SKM-1 treated with dmso at 0.1 percent for 144 hours (cell line): Measurements from ENCODE around the gene PPM1A.

Experiments used
- DNase-seq: peaks from one replicate; lab custom pipeline; 2025; ENCODE audit not compliant: unreplicated experiment; lab: John Stamatoyannopoulos, UW

Gene PPM1A

DNA sequence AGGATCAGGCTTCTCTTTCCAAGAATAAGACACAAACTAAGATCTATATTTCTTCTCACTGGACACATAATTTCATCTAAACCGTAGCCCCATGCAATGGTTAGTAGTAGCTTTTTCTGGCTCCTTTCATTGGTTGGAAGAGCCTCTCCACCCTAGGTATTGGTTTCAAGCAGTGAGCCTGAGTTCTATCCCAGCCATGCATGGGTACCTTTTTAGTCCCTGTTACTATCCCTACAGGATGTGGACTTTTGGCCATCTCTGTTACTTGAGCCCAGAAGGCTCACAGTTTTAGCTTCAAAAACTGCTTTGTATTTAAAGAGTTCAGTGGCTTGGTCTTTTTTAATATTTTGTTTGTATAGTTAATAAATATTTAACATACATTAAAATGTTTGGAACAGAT lies 16.1 kb downstream of the PPM1A start:
- no peak for DNase-seq

DNA sequence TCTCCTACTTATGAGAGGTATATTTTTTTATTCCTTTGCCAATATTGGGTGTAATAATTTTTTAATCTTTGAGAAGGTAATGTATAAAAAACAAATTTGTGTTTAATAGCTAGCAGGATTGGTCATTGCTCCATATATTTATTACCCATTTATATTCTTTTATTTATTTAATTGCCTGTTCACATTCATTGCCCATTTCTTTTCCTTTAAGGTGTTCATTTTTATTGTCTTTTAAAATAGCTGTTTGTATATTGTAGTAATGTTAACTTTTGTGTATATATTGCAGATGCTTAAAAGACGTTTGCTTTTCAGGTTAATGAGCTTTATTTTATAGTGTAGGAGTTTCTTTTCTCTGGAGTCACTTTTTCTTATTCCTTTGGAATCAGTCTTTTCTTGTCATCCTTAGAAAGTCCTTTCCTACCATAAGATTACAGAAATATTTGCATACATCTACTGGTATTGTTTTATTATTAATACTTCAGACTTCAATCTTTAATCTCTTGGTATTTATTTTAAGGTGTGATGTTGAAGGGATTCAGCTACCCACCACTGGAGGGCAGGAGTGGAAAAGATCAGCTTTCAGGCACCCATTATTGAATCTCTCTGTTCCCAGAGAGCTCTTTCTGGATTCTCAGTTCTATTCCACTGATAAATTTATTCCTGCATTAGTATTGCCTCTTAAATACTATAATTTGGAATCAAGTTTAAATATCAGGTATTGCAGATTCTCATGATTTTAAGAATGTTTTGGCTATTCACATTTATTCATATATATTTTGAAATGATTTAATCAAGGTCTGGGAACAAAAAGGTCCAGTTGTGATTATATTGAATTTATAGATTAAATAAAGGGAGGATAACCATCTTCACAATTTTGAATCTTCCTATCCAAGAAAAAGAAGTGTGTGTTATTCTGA lies 17.3 kb downstream of the PPM1A start:
- no peak for DNase-seq

DNA sequence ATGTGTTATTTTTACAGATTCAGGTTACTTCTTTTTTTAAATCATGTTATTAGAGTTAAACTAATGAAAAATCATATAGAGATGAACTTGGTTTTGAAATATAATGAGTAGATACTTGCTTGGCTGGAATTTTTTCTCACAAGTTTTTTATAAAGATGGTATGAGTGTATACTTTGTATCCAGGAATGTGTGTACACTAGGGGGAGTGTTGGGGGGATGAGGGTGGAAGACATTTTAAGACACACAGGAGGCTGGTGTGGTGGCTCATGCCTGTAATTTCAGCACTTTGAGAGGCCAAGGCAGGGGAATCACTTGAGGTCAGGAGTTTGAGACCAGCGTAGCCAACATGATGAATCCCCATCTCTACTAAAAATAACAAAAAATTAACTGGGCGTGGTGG lies 23.2 kb downstream of the PPM1A start:
- DNase-seq: no peak

DNA sequence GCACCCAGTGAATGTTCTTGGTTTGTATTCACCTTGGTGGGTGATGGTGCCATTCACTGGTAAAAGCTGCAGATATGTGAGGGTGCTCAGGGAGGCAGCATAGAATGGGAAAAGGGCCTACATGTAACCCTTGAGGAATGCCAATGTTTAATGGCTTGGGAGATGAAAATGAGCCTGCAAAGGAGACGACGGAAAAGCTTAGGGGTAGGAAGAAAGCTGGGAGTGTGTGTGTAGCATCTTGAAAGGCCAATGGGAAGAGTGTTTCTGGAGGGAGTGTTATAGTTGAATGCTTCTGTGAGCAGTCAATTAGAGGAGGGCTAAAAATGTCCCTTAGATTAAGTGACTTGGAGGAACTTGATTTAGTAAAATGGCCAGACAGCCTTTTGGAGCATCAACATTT lies 24.9 kb downstream of the PPM1A start:
- DNase-seq: no peak

DNA sequence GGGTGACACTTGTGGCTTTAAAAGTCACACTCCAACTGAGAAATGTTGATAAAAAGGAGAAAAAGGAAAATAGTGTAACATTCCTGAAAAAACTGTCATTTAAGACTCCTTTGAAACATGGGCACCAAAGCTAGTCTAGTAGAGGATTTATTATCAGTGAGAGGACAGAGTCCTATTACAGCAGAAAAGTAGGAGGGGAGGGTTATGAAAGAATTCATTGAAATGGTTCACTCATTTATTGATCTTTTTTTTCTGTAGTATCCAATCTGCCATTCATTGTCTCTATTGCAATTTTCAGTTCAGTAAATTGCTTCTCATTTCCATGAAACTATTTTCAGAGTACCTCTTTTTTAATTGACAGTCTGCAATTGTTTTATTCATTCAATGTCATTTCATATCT lies 25.4 kb downstream of the PPM1A start:
- DNase-seq: no peak

DNA sequence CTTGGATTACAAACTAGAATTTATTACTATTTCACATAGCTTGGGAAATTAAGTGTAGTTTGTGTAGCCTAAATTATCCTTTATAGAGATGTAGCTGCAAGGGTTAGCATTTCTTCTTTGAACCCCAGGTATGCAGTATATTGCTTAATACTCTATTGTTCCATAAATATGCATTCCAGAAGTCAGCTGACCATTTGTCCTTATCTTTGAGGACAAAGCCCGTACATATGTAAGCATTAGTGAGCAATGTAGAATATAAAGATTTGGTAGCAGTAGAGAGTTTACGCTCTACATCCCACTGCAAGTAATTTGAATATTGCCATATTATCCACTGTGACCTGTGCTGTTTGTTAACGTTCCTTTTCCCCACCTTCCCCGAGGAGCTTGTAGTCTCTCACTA lies 26.9 kb downstream of the PPM1A start:
- DNase-seq: no peak

DNA sequence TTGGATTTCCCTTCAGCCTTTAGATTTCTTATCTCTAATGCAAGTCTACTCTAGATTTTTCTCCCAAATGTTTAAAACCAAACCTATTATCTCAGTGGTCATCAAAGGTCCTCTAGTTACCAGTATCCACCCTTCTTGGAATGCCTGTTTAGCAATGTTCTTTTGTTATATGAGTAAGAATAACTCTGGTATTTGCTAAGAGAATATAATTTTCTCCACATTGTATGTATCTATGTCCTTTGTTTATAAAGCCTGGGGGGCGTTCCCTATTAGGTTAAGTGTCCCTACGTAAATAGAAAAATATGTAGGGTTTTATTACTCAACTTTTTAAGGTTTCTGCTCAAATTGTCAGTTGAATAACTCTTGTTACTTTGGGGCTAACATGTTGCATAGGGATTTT lies 27.3 kb downstream of the PPM1A start:
- DNase-seq: no peak

DNA sequence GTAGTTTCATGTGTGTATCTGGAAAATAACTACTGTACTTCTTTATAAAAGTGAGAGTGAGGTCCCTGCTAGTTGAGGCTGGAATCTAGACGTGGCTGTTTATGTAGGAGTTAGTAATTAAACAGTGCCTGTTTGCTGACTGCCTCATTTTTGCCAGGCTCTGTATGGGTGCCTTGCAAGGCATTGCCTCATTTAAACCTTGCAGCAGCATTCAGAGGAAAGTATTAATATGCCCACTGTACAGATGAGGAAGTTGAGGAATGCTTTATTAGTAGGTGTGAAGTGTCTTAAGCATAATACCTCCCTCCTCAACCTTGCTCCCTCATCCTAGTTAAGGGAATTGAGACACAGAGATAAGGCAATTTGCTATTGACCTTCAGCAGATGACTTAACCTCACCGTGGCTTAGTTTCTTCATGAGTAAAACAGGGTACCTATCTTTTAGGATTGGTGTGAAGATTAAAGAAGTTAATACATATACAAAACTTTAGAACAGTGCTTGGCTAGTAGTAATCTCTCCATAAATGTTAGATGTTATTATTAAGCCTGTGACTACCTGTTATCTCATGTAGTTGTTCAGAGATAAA lies 28.7 kb downstream of the PPM1A start:
- no peak for DNase-seq

DNA sequence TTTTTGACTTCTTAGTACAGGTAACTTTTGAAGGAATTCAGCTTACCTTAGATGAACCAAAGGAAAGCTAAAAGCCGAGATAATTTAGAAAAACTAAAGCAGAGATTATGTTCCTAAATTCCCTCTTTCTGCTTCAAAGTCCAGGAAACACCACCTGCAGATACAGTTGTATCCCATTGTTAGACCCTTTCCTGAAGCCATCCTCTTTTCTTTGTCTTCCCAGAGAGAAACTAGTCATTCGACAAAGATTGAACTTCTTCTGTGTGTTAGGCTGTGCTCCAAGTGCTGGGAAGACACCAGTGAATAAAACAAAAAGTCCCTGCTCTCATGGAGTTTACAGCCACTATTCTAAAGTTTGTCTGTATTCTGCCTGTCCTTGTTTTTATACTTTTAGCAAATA lies 29.3 kb downstream of the PPM1A start:
- DNase-seq: no peak

DNA sequence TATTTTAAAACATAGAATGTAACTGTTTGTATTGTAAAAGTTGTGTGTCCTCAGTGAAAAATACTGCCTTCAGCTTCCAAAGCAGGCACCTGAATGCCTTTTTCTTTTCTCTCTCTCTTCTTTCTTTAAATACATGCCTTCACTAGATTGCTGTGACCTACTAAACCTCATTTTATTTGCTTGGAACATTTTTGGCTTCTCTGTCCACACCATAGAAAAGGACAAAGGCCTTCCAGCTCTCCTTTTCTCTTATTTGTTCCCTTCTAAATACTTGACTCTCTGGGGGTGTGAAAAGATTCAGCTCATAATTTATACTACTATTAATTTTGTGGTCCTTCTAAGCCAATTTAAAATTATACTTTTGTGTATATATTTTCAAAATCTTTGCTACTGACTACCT lies 38.4 kb downstream of the PPM1A start:
- no peak for DNase-seq

DNA sequence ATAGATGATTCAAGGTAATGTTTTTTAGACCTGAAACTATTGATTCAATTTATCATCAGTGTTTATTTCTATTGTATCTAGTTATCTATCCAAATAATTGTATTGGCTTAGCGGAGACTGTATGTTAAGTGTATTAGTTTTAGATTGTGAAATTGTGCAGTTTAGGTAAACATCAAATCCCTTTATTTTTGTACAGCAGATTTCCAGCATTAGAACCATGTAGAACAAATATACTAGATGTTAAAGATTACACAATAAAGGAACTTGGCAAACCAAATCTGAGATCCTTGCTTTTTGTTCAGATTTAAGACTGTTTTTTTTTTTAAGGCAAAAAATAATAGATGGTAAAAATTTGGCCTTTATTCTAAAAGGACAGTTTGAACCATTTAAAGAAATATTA lies 39.3 kb downstream of the PPM1A start:
- DNase-seq: no peak

DNA sequence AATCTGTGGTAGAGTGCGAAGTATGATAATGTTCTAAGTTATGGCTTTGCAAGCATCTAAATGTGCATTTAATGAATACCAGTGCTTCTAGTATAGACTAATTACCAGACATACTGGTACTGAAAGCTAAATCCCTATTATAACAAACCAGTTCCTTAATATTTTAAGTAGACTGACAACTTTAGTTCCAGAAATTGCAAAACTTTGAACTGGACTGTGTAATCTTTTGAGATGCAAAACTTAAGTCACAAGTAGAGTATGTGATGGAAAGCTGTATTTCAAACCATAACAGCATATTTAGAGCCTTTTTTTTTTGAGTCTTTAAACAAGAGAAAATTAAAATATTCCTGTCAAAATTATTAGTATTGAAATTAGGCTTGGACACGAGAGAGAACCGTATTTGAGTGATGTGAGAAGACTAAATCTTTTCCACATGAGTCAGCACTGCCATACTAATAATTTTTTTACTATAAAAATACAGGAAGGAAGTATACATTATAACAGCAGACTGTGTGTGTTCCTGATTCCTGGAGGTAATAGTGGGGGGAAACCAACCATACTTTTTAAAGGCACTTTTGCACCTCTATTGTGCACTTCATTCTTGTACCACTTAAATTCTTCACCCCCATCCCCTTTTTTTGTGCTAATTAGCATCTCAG lies 45.5 kb downstream of the PPM1A start:
- DNase-seq: no peak

DNA sequence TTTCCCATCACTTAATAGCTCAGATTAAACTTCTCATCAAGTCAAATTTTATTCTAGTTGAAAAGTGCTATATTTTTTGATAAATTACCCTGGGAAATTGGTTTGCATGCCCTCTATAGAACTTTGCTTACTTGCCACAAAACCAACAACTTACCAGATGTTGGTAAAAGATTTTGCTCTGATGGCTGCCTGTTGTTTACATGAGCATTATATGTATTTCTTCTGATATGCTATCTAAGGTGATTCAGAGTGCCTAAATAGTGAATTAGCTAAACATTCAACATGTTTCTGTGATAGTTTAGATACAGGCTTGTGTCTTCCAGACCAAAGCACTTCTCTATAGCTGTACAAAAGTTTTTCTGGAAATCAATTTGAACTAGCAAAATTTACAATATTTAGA lies 51.0 kb downstream of the PPM1A start:
- DNase-seq: no peak

DNA sequence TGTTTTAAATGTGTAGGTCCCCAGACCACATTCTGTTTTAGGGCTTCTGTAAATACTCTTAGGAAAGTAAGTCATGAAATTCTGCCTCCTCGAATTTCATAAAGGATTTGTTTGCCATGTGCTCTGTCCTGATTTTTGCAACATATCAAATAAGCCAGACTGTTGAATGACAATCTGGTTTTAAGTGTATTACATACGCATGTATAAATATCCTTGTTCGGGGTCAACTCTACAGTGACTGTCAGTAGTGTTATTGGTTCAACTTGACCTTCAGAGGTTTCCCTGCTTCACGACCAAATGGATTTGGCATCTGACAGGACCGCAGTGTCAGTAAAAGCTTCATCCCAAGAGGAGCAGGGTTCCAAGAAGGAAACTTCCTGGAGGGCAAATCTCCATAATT lies 52.7 kb downstream of the PPM1A start:
- DNase-seq: no peak

DNA sequence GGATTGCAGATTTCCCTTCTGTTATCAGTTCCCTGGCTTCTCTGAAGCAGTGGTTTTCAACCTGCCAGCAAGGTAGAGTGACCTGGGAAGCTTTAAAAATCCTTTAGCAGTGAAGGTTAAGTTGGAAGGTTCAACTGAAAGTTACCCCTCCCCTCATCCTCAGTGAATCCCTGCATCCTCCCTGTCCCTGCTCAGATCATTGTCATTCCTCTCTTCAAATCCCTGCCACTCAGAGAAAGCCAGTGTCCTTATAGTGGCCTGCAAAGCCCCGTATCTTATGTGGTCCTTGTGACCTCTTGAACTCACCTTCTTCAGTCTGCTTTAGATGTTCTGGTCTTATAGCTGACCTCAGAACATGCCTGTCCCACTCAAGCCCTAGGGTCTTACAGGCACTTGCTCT lies 53.6 kb downstream of the PPM1A start:
- no peak for DNase-seq

DNA sequence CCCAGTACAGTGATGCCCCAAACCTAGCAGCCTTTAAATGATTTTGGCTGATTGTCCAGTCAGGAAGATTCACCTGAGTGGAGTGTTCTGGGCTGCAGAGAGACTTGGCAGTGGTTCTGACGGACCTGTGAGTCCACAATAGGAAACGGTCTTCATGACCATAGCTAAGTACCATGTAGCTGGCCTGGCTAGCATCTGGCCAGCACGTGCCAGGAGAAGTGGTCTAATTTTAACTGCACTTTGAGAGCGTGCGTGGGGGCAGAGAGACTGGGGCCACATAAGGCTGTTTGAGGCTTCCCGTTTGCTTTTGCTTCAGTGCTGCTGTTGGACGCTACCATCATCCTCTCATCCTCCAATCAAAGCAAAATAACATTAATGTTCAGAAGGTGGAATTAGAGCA lies 54.7 kb downstream of the PPM1A start:
- DNase-seq: no peak

DNA sequence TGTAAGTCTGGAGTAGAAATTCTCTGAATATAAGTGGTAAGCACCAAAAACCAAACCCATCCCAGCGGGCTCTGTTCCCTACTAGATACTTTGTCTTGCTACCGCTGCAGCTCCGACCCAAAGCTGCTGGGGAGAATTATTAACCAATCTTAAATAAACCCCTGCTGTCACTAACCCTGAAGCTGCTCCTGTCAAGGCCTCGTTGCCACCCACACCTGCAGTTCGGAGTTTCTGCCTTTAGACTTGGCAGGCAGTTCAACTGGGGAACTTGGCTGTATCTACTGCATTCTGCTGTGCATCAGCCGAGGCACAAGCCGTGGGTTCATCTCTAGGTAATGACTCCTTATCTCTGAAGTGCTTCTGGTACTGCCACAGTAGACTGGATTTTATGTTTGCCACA lies 55.5 kb downstream of the PPM1A start:
- no peak for DNase-seq

DNA sequence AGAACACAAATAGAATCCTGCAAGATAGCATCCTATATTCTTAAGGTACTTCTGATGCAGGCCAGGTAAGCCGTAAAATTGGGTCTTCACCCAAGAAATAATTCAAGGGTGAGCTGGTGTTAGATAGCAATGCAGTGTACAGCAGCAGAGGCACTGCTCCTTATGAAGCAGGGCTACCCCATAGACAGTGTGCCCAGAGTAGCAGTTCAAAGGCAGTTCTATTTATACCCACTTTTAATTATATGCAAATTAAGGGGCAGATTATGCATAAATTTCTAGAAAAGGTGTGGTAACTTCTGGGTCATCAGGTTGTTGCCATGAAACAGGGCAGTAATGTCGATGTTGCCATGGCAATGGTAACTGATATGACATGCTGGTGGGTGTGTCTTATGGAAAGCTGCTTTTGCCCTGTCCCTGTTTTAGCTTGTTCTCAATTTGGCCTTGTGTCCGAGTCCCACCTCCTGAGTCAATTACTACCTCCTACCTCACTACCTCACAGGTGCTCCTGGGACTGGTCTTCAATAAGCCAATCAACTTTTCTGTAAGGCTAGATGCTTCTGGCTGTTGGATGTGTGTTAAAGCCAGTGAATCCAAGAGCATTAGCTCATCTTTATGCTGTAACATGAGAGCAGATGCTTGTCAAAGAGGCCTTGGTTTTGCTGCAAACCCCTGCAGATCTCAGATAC lies 61.0 kb downstream of the PPM1A start:
- DNase-seq: no peak

DNA sequence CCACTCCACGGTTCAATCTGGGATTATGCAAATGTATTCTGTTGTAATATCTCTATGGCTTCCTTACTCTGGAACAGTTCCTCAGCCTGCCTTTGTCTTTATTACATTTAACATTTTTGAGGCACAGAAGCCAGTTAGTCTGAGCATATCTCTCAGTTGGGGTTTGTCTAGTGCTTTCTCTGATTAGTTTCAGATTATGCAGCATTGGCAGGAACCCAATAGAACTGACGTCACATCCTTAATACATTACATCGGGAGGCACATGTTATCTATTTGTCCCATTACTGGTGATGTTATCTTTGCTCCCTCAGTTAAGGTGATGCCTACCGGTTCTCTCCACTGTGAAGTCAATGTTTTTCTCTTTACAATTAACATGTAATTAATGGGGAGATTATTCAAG lies 62.4 kb downstream of the PPM1A start:
- no peak for DNase-seq

DNA sequence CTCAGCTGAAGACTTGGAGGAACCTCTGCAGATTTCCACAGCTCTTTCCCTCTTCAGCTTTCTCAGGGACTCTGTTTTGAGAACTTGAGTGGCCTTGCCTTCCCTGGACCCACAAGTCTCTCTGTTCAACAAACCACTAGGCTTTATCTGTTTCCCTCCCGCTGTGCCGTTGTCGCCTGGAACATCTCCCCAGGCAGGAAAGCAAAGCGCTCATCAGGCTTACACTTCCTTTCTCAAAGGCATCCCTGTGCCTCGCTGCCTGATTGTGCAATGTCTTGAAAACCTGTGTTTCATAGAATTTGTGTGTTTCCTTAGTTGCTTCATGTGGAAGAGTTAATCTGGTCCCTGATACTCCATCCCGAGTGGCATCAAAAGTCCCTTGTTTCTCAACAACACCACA lies 64.1 kb downstream of the PPM1A start:
- DNase-seq: no peak

DNA sequence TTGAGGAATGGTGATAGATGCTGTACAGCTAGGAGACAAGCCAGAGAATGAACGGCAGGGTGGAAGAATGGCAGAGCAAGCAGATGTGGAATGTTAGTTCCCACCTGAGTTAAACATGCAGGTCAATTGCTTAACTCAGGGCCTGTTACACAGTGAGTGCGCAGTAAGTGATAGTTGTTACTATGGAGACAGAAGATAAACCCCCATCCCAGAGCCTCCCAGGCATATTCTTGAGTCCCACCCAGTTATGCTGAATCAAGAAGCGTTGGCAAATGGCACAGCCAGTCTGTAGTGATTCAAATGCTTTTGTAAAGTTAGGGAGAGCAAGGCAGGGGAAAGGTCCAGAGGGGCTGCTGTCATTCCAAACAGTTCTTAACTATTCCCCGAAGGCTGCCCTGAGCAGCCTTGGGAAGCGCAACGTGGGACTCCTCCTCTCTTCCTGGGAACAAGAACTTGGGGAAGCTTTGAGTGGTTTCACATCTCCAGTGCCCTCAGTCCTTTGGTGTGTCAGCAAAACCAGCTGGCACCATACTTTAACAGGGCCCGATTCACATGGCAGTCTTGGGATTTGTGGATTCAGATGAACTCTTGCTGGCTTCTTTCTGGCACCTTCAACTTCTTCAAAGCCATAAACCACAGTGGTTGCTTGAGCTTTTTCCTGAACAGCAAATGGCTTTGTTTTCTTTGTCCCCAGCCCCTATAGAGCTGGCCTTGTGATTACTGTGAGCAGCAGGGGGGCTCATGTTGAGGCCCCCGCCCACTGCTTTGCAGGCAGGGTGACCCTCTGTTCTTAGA lies 66.4 kb downstream of the PPM1A start:
- no peak for DNase-seq
